Lower leg skin (tissue), 4 donors: ENCODE results near the gene CREB3L1. TPM values are rescaled to one million over a fixed set of nuclear protein-coding genes. Genes with fewer than 3 reads are reported as not detected.
A peak's percentile ranks its signal among the peaks of the same experiment; 100 is the strongest.

ENCODE experiments used
- DNase-seq, 2 donors: peaks; one replicate each; pipeline ENCODE4 v3.0.0-alpha.2; 2019; ENCODE audit warnings: low spot score in 2 of 2
- H3K4me3 ChIP-seq: fragments of 200-600 bp; sonication (generic); 2 replicates; pipeline ENCODE4 v1.5.1; 2017; ENCODE audit warnings: mild to moderate bottlenecking, low read depth; ENCODE audit not compliant: poor library complexity, severe bottlenecking
- POLR2A ChIP-seq, 2 donors: fragments of 450-650 bp; IDR thresholded peaks; one replicate each; pipeline ENCODE4 v1.6.1; 2016 to 2017; ENCODE audit warnings: antibody characterized with exemption in 2 of 2, mild to moderate bottlenecking in 1 of 2, moderate library complexity in 1 of 2
- WGBS, 2 donors: methylation state at CpG; one replicate each; pipeline ENCODE4 v1.1.5; 2018; 5-methylcytosine and 5-hydroxymethylcytosine counted together
- intact Hi-C: fragments of 100-400 bp; cut with DNase I; formaldehyde crosslinking; loops from one replicate; pipeline ENCODE4 v1.15.0; 2023; ENCODE audit warnings: low total_unique reads
- total RNA-seq, 4 donors: library from RNA; depleted of rRNA; stranded (reverse); fragments of >200 nt; gene quantifications; one replicate each; pipeline ENCODE4 v1.1.0, GENCODE V29; 2016
- TF ChIP-seq, protein P1 (sequence below), 3 donors: fragments of 450-650 bp; IDR thresholded peaks; one replicate each; pipeline ENCODE4 v1.5.1; 2016; ENCODE audit warnings: antibody characterized with exemption in 3 of 3, mild to moderate bottlenecking in 3 of 3, moderate library complexity in 2 of 3

The CREB3L1 gene
- total RNA-seq, 4 donors from 2014 or later: 0.15 to 2.3 (median 0.54) TPM

DNA sequence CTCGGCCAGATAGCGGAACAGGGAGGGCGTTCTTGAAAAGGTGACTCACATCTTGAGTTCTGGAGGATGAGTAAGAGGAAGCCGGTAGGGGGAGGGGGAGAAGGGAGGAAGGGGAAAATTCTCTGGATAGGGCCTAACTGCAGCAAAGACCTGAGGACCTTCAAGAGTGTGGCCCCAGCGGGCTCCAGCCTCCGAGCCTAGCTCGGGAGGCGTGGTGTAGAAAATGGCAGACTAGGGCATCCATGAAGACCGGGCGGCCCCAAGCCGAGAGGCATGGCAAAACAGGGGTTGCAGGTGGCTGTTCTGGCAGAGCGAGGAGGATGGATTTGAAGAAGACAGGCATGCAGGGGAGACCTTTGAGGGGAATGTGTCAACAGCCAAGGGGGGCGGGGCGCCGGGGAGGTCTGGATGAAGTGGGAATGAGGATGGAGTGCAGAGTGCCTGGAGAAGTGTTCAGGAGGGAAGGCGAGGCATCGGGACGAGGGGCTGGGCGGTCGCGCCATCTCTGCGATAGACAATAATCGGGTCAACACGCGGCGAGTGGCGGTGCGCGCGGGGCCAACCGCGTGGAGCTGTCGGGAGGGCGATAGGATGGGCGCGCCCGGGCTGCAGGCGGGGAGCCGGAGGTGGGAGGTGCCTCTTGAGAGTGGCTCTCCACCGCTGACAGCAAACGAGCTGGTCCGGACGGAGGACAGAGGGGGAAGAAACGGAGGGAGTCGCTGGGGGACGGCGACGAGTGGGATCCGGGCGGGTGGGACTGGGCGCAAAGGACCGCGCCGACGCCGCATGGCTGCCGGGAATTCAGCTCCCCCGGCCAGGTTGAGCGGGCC lies 40.0 kb upstream of the CREB3L1 start:
- TF ChIP-seq POLR2A (IDR thresholded peaks at IDR 0.05): no peak
- TF ChIP-seq, protein P1, sequence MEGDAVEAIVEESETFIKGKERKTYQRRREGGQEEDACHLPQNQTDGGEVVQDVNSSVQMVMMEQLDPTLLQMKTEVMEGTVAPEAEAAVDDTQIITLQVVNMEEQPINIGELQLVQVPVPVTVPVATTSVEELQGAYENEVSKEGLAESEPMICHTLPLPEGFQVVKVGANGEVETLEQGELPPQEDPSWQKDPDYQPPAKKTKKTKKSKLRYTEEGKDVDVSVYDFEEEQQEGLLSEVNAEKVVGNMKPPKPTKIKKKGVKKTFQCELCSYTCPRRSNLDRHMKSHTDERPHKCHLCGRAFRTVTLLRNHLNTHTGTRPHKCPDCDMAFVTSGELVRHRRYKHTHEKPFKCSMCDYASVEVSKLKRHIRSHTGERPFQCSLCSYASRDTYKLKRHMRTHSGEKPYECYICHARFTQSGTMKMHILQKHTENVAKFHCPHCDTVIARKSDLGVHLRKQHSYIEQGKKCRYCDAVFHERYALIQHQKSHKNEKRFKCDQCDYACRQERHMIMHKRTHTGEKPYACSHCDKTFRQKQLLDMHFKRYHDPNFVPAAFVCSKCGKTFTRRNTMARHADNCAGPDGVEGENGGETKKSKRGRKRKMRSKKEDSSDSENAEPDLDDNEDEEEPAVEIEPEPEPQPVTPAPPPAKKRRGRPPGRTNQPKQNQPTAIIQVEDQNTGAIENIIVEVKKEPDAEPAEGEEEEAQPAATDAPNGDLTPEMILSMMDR (IDR thresholded peaks at IDR 0.05): no peak
- peak; percentile 53 to 94 for DNase-seq
- H3K4me3 ChIP-seq: peak overlapping the region; percentile 20
- intact Hi-C loops: loop anchor here (5.0 kb wide), 1 partner anchor 70 kb away; no protein-coding TSS in a partner anchor
- WGBS, 2 donors: 5 to 10% methylated on average over 43 to 57 of the region's 59 CpGs

DNA sequence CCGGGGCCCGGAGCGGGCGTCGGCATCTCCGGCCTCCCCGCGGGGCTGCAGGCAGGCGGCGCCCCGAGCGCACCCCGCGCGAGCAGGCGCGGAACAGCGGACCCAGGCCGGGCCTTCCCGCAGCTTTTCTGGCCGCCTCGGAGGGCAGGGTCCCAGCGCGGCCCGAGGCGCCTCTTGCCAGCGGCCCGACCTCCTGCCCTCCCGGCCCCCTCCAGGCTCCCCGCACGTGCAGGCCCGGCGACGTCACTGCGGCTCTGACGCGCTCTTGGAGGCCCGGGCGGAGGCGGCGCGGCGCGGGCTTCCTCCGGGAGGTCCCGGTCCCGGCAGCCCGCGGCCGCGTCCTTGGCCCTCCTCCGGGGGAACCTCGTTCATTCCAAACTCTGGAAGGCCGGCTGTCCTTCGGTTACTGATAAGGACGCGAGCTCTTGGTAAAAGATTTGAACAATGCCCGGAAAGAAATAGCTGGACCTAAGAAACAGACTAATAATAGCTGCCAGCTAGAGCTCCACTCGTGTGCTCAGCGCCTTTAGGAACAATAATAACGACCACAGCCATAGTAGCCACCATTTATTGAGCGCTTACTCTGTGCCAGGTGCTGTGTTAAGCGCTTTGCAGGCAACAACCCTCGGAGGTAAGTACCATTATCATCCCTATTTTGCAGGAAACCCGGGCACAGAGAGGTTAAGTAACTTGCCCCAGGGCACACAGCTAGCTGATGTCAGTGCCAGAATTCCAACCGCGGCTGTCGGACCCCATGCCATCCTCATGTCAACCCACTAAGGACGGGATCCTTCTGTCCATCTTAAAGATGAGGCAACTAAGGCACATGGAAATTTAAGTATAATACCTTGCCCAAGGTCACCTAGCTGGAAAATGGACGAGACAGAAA lies 39.1 kb upstream of the CREB3L1 start:
- intact Hi-C loops: loop anchor here (5.0 kb wide), 1 partner anchor 69 kb away; no protein-coding TSS in a partner anchor
- TF ChIP-seq POLR2A (IDR thresholded peaks at IDR 0.05): no peak
- TF ChIP-seq, protein P1 (IDR thresholded peaks at IDR 0.05): no peak
- peak; percentile 40 to 93 for DNase-seq
- 1 to 2% methylated on average over 24 to 42 of the region's 70 CpGs for WGBS, 2 donors
- peak overlapping the region; percentile 12 for H3K4me3 ChIP-seq

DNA sequence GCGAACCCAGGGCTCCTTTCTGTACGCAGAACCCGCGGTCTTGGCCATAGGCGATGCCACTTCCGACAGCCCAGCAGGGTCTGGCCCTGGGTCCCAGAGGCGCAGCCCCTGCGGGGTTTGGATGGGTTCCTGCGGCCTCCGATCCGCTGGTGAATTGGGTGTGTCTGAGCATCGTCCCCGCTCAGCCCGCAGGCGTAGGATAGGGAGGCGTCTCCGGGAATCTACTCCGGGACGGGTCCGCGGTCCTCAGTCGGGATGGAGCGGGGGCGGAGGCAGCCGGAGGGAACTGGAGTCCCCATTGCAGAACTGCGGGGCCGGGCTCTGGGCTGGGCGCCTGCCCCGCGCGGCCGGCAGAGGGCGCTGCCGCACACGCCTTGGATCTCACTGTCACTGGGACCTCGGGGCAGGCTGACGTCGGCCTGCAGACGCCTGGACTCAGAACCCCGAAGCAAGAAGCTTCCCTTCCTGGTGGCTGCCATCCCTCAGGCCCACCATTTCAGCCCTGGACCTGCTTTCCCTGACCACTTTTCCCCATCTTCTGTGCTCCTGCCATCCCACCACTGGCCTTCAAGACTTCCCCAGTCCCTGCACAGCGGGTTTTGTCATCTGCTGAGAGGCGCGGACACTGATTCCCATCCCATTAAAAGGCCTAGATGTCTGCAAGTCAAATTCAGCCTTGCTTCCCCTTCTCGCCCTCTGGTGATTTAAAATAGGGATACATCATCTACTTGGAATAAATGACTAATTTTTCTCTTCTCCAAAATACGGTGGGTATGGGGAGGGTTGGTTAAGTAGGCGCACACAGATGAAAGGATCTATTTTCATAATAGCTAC lies 38.3 kb upstream of the CREB3L1 start:
- H3K4me3 ChIP-seq: no peak overlapping the region
- WGBS, 2 donors: 11 to 16% methylated on average over 25 to 43 of the region's 46 CpGs
- TF ChIP-seq, protein P1 (IDR thresholded peaks at IDR 0.05): peak in 1 of 3 donors; percentile 58
- no peak for TF ChIP-seq POLR2A (IDR thresholded peaks at IDR 0.05)
- DNase-seq: peak; percentile 72 to 97
- intact Hi-C loops: loop anchor here (5.0 kb wide), 1 partner anchor 68 kb away; no protein-coding TSS in a partner anchor

DNA sequence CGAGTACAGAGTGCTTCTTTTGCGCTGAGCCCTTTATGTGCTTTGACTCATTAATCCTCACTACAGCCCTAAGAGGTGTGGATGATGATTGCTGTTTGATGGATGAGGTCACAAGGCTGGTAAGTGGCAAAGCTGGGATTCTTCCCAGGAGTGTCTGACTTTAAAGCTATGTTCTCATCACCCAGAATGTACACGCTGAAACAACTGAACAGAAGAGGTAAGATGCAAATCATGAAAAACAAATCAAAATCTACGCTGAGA lies 37.7 kb upstream of the CREB3L1 start:
- intact Hi-C loops: loop anchor here (5.0 kb wide), 1 partner anchor 68 kb away; no protein-coding TSS in a partner anchor
- DNase-seq: no peak
- WGBS, 2 donors: 43 to 51% methylated on average over 4 of the region's 4 CpGs
- H3K4me3 ChIP-seq: no peak overlapping the region
- no peak for TF ChIP-seq POLR2A (IDR thresholded peaks at IDR 0.05)
- TF ChIP-seq, protein P1 (IDR thresholded peaks at IDR 0.05): no peak

DNA sequence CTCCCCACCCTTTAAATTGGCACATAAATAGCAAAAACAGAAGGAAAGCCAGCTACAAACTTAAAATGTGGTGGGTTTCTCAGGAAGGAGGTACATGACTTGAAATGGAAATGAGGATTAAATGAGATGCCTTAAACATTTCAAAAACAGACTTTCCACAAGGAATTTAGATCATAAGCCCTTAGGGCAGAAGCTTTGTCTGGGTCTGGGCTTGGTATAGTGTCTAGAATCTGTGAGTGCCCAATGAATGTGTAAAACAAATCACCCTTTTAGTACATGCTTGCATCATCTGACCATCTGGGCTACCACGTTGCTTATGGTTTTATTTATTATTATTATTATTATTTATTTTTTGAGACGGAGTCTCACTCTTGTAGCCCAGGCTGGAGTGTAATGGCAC lies 37.1 kb upstream of the CREB3L1 start:
- no peak overlapping the region for H3K4me3 ChIP-seq
- no peak for TF ChIP-seq POLR2A (IDR thresholded peaks at IDR 0.05)
- TF ChIP-seq, protein P1 (IDR thresholded peaks at IDR 0.05): no peak
- WGBS, 2 donors: 77 to 81% methylated on average over 2 of the region's 2 CpGs
- no peak for DNase-seq
- intact Hi-C loops: no loop called here
